HG02798 (cell line): ENCODE data around the gene WTIP.
"Not testable (repeated sequence)": the region's sequence is repeated elsewhere in the genome, so short reads cannot be mapped to it uniquely, and the experiment has no call there.

Source experiments
- ATAC-seq: cut with Tn5 transposase; IDR thresholded peaks from one replicate; pipeline ENCODE4 v1.9.1; 2021; ENCODE audit warnings: mild to moderate bottlenecking; ENCODE audit not compliant: unreplicated experiment, poor library complexity

The WTIP gene

GRCh38 chr19:34501339-34502320 is 20.1 kb downstream of the WTIP start:
- peak; percentile 81 for ATAC-seq

GRCh38 chr19:34502582-34503411 is 21.2 kb downstream of the WTIP start:
- no peak for ATAC-seq

DNA sequence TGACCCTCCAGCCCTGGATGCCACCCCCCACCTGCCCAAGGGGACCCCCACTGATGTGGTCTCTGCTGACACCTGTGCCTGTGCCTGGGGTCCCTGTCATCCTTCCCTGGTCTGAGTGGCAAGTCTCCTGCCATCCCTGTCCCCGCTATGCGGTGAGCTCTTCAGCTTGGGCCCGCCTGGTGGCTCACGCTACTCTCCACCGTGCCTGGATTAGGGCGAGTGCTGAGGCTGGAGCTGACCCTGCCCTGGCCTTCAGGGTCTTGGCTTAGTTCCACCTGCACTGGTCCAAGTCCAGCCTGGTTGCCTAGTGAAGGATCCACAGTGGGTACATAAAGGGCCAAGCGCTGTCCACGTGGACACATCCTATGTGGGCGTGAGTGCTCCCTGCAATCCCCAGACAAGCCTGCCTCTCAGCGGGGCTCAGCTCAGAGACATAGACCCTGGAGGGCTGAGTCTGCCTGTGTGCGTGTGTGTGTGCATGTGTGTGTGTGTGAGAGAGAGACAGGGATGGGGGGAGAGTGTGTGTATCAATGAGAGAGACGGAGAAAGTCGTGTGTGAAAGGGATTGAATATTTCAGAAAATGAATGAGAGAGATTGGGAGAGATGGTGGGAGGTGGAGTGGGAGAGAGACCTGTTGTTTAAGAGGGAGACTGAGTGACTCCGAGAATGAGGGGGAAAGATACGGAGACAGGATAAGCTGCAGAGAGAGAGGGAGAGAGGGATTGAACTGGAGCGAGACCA is 22.1 kb downstream of the WTIP start:
- no peak for ATAC-seq

DNA sequence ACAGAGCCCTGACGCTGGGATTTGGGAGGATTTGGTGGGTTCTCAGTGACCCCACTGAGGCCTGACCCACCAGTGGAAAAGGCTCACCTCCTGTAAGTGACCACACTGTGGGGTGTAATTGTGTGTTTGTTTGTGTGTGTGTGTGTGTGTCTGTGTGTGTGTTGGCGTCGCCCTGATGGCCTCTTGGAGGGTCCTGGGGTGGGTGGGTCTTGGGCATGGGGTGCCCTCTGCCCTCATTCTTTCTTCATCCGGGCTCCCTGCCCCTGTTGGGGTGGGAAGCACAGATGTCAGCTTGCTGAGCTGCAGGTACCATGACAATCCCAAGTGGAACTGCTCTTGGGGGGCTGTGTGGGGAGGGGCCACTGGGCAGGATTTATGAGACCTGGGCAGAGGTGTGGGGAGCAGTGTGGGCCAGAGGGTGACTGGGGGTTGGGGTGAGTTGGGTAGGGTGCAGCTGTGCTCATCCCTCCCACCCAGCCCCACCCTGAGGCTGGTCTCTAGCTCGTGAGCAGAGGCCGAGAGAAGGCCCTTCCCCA is 22.8 kb downstream of the WTIP start:
- no peak for ATAC-seq

DNA sequence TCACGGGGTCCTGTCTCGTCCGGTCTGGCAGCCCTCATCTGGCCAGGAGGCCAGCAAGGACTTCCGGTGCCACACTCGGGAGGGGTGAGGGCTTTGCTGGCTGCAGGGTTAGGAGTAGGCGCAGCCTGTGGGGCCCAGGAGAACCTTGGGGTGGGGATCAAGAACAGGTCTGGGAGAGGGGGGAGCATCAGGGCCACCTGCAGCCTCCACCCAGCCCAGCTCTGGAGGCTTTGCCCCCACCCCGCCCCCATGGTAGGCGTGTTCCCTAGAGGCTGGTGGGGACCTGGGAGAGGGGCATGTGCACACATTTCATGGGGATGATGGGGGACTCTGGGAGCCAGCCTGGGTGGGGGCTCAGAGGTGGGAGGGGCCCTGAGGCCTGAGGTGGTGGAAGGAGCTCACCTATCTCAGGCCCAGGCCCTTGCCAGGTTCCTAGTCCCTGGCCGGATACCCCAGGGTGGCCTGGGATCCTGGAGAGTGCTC is 23.3 kb downstream of the WTIP start:
- no peak for ATAC-seq

DNA sequence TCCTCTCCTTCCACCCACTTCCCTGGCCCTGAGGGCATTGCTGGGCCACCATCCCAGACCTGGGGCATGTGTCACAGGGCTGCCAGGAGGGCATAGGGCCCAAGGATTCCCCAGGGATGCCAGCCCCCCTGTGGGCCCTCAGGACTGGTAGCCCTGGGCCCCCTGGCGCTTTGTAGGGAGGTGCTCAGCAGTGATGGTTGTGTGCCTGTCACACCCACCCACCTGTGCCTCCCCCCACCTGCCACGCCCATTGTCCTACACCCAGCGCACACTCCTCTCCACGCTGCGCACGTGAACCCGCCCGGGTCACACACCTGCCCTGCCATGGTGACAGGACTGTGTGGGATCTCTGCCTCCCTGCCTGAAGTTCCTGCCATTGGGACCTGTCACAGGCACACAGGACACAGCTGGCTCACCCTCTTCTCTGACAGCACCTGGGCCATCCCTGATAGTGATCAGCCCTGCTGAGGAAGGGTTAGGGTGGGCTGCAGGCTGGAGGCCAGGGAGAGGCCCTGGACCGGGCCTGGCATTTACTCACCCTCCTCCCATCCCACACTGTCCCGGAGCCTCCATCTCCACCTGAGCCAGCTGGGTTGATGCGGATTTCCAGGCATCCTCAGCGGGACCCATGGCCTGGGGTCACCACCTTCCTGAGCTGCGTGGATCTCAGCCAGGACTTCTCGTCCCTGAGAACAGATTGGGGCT is 23.9 kb downstream of the WTIP start:
- ATAC-seq = no peak

- no peak for ATAC-seq
Measured at GRCh38 chr19:34506026-34506370, 24.4 kb downstream of the WTIP start.

DNA sequence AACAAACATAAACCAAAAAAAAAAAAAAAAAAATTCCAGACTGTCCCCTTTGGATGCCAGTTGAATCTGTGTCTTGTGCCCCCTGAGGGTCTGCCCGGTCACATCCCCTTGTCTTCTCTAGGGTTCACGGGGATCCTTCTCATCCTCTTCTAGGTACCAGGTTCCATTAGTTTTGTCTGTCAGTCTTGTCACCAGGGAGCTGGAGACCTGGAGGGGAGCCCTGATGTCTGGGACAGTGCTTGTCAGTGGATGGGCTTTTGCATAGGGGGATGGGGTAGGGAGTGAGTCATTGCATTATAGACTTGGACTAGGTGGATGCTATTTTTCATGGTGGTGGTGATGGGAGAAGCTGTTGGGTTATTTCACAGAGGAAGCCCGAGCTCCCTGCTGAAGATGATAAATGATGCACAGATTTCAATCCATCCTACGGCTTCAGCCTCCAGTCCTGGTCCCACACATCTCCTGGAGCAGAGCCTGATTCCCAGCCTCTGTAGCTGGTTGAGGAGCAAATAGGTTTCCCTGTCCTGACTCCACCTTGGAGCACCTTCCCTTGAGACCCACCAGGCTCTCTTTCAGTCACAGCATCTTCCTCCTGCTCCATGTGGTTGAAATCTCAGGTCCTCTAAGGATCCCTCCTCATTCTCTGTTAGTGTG is 26.0 kb downstream of the WTIP start:
- no peak for ATAC-seq

DNA sequence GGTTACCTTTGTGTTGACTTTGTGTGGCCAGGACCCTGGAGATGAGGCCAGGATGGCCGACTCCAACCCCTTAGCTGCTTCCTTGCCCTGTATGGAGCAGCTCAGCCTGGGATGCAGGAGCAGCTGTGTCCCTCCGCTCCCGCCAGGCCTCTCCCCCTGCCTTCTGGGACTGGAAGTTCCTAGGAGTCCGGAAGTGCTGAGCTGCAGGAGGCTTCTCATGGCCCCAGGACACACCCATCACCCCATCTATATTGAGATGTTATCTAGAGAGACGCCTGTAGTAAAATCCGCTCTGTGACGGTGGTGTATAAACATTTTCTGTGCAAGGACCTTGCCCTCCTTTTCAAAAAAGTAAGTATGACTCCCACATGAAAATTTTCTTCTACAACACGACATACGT is 27.0 kb downstream of the WTIP start:
- no peak for ATAC-seq

GRCh38 chr19:34510904-34511303 is 29.3 kb downstream of the WTIP start:
- ATAC-seq = not testable (repeated sequence)

- no peak for ATAC-seq
Measured at GRCh38 chr19:34512254-34512822, 30.8 kb downstream of the WTIP start.

GRCh38 chr19:34513767-34514166 is 32.2 kb downstream of the WTIP start:
- ATAC-seq = no peak

- ATAC-seq = no peak
Measured at GRCh38 chr19:34519602-34520001, 38.0 kb downstream of the WTIP start.

GRCh38 chr19:34523408-34523807 is 41.9 kb downstream of the WTIP start:
- ATAC-seq = no peak

GRCh38 chr19:34525001-34525400 is 43.4 kb downstream of the WTIP start:
- ATAC-seq = no peak

- ATAC-seq = no peak
Measured at GRCh38 chr19:34534206-34534605, 52.6 kb downstream of the WTIP start.

DNA sequence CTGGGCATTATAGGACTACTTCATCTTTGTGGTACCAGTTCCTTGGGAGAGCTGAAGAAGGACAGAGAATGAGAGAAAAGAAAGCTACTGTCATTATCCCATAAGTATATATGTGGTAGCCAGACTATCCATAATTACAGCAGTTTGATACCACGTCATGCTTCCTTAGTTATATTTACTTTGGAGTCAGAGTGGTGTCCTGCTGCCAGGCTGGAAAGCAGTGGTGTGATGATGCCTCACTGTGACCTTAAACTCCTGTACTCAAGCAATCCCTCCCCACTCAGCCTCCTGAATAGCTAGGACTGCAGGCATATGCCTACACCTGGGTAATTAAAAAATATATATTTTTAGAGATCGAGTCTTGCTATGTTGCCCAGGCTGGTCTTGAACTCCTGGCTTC is 57.8 kb downstream of the WTIP start:
- no peak for ATAC-seq

DNA sequence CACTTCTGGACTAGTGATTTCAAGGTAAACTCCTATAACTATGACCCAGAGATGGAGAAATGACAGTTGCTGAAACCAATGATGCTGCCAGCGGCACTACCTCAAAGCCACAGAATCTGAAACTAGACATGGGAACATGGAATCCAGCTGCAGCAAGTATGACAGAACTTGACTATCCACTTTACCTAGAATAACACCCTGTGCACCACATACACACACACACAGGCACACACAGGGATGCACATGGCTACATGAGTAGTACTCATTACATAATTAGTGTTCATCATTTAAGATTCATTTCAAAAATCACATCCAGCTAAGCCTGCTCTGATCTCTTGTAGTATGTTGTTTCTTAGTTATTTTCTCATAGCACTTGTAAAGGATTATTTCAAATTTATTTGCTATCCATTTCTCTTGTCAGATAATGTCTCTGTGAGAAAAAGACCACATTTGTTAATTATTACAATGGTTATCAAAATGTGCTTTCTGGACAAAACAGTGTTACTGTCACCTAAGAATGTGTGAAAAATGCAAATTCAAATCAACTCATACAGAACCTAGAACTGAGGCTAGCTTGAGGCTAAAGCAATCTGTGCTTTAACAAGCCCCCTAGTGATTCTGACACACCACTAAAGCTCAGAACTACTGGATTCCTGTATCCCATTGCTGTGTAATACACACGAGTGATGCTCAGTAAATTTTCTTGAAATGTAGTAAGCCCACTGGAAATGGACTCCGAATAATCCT is 59.4 kb downstream of the WTIP start:
- ATAC-seq = no peak
